NCI-H345 treated with DMSO at 0.1 percent for 48 hours (cell line): ENCODE measurements around the gene PRF1.

Experiments
- DNase-seq: peaks from one replicate; lab custom pipeline; 2025; ENCODE audit not compliant: unreplicated experiment; lab: John Stamatoyannopoulos, UW

PRF1 gene

GRCh38 chr10:70578371-70578947 is 24.1 kb downstream of the PRF1 start:
- DNase-seq = no peak

- no peak for DNase-seq
These were observed 25.6 kb downstream of the PRF1 start for GRCh38 chr10:70576803-70577517.

GRCh38 chr10:70575874-70576802 is 26.4 kb downstream of the PRF1 start:
- no peak for DNase-seq

GRCh38 chr10:70575486-70575873 is 27.1 kb downstream of the PRF1 start:
- DNase-seq = no peak

- DNase-seq = no peak
These were observed 28.7 kb downstream of the PRF1 start for GRCh38 chr10:70573599-70574506.

DNA sequence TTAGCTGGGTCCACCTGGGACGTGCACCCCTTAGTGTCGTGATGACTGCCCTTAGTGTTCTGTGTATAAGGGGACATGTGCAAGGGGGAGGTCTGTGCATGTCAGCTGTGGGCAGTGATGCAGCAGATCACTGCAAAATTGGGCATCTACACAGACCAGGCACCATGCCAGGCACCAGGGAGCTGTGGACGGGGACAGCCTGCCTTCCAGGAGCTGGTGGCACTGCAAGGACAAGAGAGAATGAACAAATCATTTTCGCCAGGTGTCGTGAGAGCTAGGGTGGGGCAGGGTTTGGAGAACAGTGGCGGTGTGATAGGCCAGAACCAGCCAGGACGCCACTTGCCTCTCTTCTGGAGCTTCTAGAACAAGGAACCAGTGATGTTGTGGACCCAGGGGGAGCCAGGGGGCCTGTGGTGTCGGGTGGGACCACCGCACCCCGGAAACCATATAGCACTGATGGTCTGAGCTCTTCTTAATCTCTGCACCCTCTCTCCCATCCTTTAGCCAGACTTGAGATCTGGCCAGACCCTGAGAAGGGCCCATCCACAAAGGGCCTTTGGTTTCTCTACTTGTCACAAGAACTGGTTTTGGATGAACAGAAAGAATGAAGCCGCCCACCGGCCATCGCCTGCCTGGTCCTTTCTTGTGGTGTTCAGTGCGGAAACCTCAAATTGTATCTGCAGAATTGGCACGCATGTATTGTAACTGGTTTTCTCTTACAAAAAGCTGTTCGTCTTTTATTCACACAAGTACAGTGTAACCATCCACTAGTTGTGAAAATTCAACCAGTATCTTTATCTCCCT is 30.7 kb downstream of the PRF1 start:
- no peak for DNase-seq

DNA sequence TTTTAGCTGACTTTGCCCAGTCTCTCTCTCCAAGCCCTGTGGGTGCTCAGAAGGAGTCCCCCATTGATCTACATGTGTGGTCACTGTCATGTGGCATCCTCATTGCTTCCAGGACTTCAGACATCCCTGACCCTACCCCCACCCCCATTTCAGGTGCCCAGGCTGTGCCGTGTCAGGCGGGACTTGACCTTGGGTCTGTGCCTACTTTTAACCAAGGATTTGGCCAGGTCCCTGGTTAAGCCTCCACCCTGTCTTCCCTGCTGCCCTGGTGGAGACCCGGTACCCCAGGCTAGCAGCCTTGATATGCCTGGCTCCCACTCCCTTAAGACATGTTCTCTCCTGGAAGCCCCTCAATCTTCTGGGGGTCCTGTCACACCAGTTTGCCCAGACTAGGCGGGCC is 31.3 kb downstream of the PRF1 start:
- no peak for DNase-seq

DNA sequence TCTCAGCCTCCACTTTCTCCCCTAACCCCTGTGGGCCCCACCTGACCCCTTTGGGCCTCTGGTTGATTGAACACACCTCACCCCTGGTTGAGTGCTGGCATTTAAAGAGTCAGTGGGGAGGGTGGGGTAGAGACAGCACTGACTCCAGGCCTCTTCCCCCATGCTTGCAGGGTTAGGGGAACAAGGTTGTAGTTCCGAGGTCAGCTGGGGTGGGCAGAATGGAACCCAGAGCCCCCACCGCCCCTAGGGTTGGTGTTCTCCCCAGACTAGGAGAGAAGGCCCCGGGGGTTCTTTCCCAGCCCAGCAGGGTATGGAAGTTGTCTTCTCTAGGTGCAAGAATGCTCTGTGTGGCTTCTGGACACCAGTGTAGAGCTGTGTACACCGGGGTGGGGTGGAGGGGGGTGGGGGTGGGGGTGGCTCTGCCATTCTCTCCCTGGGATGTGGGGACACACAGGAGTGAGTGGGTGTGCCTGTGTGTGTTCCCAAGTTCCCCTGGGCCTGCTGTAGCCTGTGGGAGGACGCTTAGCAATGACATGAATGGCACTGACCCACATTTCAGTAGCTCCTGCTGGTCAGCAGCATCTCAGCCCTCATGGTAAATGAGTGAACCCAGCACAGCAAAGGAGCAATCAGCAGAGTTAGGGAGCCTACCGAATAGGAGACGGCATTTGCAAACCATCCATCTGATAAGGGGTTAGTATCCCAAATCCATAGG is 33.6 kb downstream of the PRF1 start:
- no peak for DNase-seq

- no peak for DNase-seq
These were observed 34.4 kb downstream of the PRF1 start for GRCh38 chr10:70568113-70568512.

DNA sequence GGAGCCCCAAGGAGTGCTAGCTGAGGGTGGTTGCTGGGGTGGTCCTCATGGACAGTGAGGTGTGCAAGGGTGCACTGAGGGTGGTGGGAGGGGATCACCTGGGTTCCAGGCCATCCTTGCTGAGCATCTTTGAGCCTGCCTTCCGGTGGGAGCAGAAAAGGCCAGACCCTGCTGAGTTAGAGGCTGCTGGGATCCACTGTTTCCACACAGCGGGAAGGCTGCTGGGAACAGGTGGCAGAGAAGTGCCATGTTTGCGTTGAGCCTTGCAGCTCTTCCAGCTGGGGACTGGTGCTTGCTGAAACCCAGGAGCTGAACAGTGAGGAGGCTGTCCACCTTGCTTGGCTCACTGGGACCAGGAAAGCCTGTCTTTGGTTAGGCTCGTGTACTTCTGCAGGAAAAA is 34.9 kb downstream of the PRF1 start:
- peak; percentile 68 for DNase-seq

- no peak for DNase-seq
These were observed 35.8 kb downstream of the PRF1 start for GRCh38 chr10:70566515-70567290.

DNA sequence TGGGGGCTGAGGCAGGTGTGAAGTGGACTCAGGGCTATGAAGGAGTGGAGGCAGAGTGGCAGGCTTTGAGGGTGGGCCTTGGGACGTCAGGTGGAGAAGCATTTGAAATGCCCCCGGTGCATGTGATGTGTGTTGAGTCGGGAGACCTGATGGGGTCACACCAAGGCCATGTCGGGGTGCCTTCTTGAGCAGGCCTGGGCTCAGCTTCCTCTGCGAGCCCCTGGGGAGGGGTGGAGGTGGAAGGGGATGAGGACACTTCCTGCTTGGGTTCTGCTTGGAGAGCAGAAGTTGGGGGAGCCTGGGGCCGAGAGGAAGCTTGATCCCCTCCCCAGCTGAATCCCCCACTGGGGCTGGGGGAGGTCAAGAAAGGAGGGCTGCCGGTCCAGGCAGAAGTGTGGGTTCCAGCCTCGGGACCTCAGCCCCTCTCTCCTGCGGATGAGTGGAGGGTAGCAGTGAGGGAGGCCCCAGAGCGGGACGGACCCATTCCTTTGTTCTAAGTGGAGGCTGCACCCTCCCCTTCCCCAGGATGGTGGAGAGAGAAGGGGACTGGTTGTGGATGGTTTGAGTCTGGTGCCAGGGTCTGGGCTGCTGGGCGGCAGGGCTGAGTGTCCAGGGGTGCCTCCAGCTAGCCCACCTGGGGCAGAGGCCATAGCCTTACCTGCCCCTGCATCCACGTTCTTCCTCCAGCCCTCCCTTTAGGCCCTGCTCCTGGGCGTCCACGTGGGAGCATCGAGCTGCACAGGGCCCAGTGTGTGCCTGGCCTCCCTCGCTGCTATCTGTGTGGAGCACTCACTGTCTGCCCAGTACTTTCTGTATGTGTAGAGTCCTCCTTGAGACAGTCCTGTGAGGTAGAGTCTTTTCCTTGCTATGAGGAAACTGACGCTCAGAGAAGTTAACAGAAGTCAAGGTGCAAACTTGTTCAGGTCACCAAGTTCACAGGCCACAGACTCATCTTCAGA is 36.7 kb downstream of the PRF1 start:
- no peak for DNase-seq

DNA sequence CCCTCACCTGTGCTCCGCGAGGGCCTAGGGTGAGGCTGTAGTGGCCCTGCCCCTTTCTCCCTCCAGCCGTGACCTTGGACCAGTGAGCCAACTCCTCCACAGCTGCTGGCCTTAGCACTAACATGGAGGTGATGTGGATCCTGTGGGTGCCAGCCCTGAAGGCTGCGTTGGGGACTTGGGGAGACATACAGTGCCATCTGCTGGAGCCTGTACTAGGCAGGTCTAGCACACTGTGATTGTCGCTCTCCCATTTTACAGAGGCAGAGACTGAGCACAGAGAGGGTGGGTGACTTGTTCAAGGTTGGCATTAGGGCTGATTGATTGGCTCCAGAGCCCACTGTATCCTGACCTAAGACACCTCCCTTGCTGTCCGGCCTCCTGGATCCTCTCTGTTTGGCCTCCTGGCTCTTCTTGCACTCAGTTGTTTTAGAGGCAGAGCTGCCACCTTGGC is 37.6 kb downstream of the PRF1 start:
- no peak for DNase-seq

- DNase-seq = no peak
These were observed 38.3 kb downstream of the PRF1 start for GRCh38 chr10:70564113-70564725.

DNA sequence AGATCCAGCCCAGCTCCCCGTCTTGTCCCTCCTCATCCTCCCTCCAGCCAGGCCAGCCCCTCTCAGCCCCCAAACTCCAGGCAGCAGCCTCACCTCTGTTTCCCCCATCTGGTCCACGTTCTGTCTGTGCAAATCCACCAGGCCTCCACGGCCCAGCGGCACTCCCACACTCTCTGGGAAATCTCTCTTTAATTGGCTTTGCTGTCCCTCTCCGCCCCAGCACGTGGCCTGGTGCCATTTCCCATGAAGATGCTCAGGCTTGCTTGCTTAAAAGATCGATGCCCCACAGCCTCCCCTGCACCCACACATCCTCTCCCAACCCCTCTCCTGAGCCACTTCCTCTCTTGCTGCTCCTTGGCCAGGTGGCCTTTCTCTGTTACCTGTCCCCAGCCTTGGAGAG is 39.3 kb downstream of the PRF1 start:
- no peak for DNase-seq

DNA sequence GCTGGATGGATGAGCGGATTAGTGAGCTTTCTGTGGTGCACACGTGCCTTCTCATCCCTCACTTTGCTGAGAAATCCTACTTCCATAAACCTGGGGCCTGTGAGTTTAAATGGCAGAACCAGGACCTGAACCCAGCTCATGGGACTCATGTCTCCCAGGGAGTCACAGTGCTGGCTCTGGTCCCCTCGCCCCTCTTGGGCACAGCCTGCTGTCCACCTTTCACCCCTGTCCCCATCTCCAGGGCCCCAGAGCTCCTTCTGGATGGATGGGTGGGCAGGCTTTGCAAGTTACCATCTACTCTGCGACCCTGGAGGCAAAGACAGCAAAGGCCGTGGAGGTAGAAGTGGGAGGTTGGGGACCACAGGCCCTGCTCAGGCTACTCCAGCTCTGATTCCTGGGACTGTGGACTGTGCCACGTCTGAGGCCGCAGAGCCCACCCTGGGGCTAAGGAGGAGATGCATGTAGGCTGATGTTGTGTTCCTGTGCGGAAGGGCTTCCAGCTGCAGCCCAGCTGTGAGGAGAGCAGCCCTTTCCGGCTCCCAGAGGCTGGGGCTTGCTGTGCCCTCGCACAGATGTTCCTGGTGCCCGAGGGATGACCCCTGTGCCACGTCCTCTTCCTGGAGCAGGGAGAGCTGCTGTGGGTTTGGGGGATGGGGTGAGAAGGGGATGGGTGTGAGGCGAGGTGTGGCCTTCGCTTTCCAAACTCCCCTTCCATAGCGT is 40.3 kb downstream of the PRF1 start:
- DNase-seq = no peak
